HFF-Myc (cell line): Measurements from ENCODE around the gene GRID2IP.

Experiments used
- DNase-seq: peaks from one replicate; pipeline ENCODE4 v3.0.0-alpha.2; 2011; ENCODE audit warnings: low read depth; ENCODE audit errors: extremely low read depth
- H3K4me3 ChIP-seq: replicated peaks from 2 replicates; pipeline ENCODE4 v1.5.1; 2011; ENCODE audit warnings: low read depth, mild to moderate bottlenecking, control low read depth, low read length
- CTCF ChIP-seq: IDR thresholded peaks from 2 replicates; pipeline ENCODE4 v1.5.1; 2012; ENCODE audit warnings: mild to moderate bottlenecking, low read depth, low read length, control low read depth; ENCODE audit errors: missing control alignments

Gene GRID2IP

GRCh38 chr7:6513541-6513940 lies 37.7 kb downstream of the GRID2IP start:
- H3K4me3 ChIP-seq: no peak overlapping the region
- no peak for DNase-seq
- TF ChIP-seq CTCF: no peak

- H3K4me3 ChIP-seq: no peak overlapping the region
- DNase-seq: no peak
- no peak for TF ChIP-seq CTCF
Observed at GRCh38 chr7:6512892-6513291, 38.4 kb downstream of the GRID2IP start.

- H3K4me3 ChIP-seq: no peak overlapping the region
- no peak for TF ChIP-seq CTCF
- no peak for DNase-seq
Observed at GRCh38 chr7:6510476-6511133, 40.7 kb downstream of the GRID2IP start.

GRCh38 chr7:6508950-6509349 lies 42.3 kb downstream of the GRID2IP start:
- H3K4me3 ChIP-seq: no peak overlapping the region
- no peak for TF ChIP-seq CTCF
- no peak for DNase-seq

- no peak overlapping the region for H3K4me3 ChIP-seq
- DNase-seq: no peak
- no peak for TF ChIP-seq CTCF
Observed at GRCh38 chr7:6508539-6508938, 42.7 kb downstream of the GRID2IP start.

GRCh38 chr7:6507906-6508305 lies 43.4 kb downstream of the GRID2IP start:
- DNase-seq: no peak
- TF ChIP-seq CTCF: no peak
- no peak overlapping the region for H3K4me3 ChIP-seq

- no peak for DNase-seq
- no peak for TF ChIP-seq CTCF
- no peak overlapping the region for H3K4me3 ChIP-seq
Observed at GRCh38 chr7:6505685-6506559, 45.3 kb downstream of the GRID2IP start.
